ENCODE measurements around the gene LENEP. TPM values are rescaled to one million over a fixed set of nuclear protein-coding genes. Genes with fewer than 3 reads are reported as not detected.

The LENEP gene
- total RNA-seq, 1 donor from 2014 or later, result 0.87 TPM

DNA sequence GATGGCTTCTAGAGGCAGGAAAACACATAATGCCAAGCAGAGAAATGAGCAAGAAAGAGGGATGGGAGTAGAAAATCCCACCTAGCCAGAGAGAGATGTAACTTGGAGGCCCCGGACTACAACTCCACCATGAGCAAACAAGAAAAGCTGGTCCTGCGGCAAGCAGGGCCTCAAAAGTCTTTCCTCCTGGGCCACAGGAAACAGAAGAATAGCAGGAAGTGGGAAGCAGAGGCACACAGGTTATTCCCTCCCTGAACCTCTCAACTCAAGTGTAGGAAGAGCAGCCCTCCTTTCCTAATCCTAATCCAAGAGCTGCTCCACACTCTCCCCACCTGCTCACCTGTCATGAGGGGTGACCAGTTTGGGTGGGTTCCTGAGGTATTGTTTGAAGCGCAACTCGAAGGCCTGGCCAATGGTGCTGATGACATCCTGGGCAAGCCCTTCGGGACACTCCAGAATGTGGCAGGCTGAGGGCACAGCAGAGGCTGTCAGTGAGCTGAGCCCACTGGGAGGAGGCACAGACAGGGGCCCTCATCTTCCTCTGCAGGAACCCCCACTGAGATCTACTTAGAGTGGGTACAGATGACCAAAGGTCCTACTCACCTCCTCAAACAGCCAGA lies 25.9 kb upstream of the LENEP start:
- H3K4me1 Mint-ChIP-seq, result peaks cover 47% of the 10 kb centered on the region
- H3K27ac Mint-ChIP-seq, result no peak overlapping the region
- no peak for DNase-seq (ENCODE audit: low spot score in 2 of 2, unreplicated experiment in 2 of 2)
- no peak overlapping the region for H3K4me3 Mint-ChIP-seq
- peaks cover 12% of the 10 kb centered on the region for H3K36me3 Mint-ChIP-seq
- no peaks in the 10 kb centered on the region for H3K27me3 Mint-ChIP-seq (ENCODE audit: low read depth)
- no peaks in the 10 kb centered on the region for H3K9me3 Mint-ChIP-seq
- TF ChIP-seq, protein P1, sequence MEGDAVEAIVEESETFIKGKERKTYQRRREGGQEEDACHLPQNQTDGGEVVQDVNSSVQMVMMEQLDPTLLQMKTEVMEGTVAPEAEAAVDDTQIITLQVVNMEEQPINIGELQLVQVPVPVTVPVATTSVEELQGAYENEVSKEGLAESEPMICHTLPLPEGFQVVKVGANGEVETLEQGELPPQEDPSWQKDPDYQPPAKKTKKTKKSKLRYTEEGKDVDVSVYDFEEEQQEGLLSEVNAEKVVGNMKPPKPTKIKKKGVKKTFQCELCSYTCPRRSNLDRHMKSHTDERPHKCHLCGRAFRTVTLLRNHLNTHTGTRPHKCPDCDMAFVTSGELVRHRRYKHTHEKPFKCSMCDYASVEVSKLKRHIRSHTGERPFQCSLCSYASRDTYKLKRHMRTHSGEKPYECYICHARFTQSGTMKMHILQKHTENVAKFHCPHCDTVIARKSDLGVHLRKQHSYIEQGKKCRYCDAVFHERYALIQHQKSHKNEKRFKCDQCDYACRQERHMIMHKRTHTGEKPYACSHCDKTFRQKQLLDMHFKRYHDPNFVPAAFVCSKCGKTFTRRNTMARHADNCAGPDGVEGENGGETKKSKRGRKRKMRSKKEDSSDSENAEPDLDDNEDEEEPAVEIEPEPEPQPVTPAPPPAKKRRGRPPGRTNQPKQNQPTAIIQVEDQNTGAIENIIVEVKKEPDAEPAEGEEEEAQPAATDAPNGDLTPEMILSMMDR (IDR thresholded peaks at IDR 0.05; ENCODE audit: unreplicated experiment), result no peak

DNA sequence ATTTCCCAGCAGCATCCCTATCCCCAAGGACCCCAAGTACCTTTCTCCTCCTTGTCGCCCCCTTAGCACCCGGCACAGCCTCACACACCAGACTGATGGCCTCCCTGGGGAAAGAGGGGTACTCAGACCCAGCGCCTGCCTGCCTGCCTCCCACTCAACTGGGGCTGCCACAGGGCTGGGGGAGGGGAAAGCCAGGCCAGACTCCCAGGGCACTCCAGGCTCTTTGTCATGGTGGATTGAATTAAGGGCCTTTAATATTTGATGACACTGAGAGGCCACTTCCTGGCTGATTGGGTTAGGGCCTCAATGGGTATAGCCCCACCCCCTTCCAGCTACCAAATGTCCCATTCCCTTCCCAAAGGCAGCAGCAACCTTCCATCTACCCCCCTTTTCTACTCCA lies 24.7 kb upstream of the LENEP start:
- TF ChIP-seq, protein P1 (IDR thresholded peaks at IDR 0.05; ENCODE audit: unreplicated experiment), result no peak
- H3K27me3 Mint-ChIP-seq (ENCODE audit: low read depth), result no peaks in the 10 kb centered on the region
- DNase-seq (ENCODE audit: low spot score in 2 of 2, unreplicated experiment in 2 of 2), result no peak
- H3K9me3 Mint-ChIP-seq, result no peaks in the 10 kb centered on the region
- H3K4me1 Mint-ChIP-seq, result peaks cover 42% of the 10 kb centered on the region
- peaks cover 11% of the 10 kb centered on the region for H3K36me3 Mint-ChIP-seq
- H3K4me3 Mint-ChIP-seq, result peak overlapping the region; percentile 59
- peak overlapping the region; percentile 48 for H3K27ac Mint-ChIP-seq

DNA sequence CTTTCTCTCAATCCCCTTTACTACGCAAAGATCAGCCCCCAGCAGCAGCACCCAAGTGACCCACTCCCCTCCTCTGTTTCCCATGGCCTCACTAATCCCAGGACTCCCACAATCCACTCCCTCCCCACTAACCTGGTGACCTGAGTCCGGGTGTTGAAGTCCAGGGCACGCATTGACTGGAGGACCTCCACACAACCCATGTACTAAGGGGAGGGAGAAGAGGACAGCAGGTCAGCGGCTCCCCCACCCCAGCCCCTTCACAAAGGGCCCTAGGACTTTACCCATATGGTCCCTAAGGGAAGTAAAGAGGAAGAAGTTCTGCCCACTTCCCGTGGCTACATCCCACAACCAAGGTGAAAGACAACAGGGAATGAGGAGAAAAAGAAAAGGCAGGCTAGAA lies 24.1 kb upstream of the LENEP start:
- DNase-seq (ENCODE audit: low spot score in 2 of 2, unreplicated experiment in 2 of 2), result no peak
- no peaks in the 10 kb centered on the region for H3K9me3 Mint-ChIP-seq
- peaks cover 40% of the 10 kb centered on the region for H3K4me1 Mint-ChIP-seq
- peak overlapping the region; percentile 59 for H3K4me3 Mint-ChIP-seq
- TF ChIP-seq, protein P1 (IDR thresholded peaks at IDR 0.05; ENCODE audit: unreplicated experiment), result no peak
- H3K36me3 Mint-ChIP-seq, result peaks cover 9% of the 10 kb centered on the region
- H3K27ac Mint-ChIP-seq, result peak overlapping the region; percentile 13
- H3K27me3 Mint-ChIP-seq (ENCODE audit: low read depth), result no peaks in the 10 kb centered on the region

DNA sequence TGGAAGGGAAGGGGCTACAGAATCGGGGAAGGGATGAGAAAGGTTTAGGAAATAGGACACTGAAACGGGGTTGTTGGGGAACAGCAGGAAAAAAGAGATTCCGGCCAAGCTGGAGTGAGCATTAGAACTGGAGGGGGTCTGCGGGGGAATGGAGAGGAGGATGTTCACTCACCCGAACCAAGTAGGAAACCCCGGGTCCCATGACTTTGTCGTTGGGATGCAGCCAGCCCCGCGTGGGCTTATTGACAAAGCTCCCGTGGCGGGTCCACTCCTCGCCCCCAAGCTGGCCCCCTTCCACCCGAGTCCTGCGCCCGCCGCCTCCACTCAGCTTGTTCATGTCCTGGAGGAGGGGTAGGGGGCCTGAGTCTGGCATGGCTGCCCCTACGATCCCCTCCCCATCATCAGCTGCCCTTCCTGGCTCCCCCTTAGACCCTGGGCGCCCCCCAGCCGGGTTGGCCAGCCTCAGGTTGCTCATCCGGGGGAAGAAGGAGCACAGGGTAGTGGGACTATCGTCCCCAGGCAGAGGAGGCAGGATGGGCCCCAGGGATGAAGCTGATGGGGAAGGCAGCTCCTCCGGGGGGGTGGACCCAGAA lies 23.4 kb upstream of the LENEP start:
- no peak for DNase-seq (ENCODE audit: low spot score in 2 of 2, unreplicated experiment in 2 of 2)
- H3K27me3 Mint-ChIP-seq (ENCODE audit: low read depth), result no peaks in the 10 kb centered on the region
- peak overlapping the region; percentile 13 for H3K27ac Mint-ChIP-seq
- peaks cover 40% of the 10 kb centered on the region for H3K4me1 Mint-ChIP-seq
- H3K9me3 Mint-ChIP-seq, result no peaks in the 10 kb centered on the region
- TF ChIP-seq, protein P1 (IDR thresholded peaks at IDR 0.05; ENCODE audit: unreplicated experiment), result no peak
- peak overlapping the region; percentile 59 for H3K4me3 Mint-ChIP-seq
- H3K36me3 Mint-ChIP-seq, result peaks cover 9% of the 10 kb centered on the region

DNA sequence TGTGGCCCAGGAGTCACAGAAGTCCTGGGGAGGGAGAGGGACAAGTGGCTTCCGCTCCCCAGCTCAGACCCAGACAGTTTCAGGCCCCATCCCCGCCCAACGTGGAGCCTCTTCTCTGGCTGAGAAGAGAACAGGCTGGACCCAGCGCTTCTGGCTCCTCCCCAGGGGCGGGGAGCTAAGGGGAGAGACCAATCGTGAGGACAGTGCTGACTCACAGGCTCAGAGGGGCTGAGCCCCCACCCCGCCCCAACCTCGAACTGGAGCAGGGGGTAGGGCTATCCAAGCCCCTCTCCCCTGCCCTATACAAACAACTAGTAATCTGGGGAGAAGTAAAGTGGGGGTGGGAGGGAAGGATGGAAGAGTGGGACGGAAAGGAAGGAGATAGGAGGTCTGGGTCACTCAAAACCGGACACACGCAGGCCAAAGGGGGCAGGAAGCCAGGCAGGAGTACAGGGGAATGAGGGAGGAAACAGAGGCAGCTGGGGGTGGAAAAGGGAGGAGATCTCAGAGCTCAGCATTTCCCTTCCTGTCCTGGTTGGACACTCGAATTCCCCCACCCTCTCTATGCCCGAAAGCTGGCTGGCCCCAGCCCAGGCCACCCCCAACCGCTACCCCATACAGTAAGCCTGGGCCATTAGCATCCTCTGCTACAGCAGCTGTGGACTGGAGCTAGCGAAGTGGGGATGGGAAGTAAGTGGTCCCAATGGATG lies 22.6 kb upstream of the LENEP start, which contains the start of gene SHC1:
Gene SHC1 (minus strand): TSS at position 117 of the 710 bp plus-strand sequence. CDS start 221 bp downstream, outside the sequence.
- DNase-seq (ENCODE audit: low spot score in 2 of 2, unreplicated experiment in 2 of 2), result peak; percentile 74 to 85
- no peaks in the 10 kb centered on the region for H3K27me3 Mint-ChIP-seq (ENCODE audit: low read depth)
- TF ChIP-seq, protein P1 (IDR thresholded peaks at IDR 0.05; ENCODE audit: unreplicated experiment), result no peak
- H3K4me1 Mint-ChIP-seq, result peaks cover 40% of the 10 kb centered on the region
- peak within 1 kb of the TSS; percentile 13 for H3K27ac Mint-ChIP-seq
- peak within 1 kb of the TSS; percentile 59 for H3K4me3 Mint-ChIP-seq
- peaks cover 5% of the 10 kb centered on the region for H3K36me3 Mint-ChIP-seq
- H3K9me3 Mint-ChIP-seq, result no peaks in the 10 kb centered on the region

Data from mesothelial cell of epicardium (in vitro differentiated cells).